GM19043 (cell line): ENCODE measurements around the gene AMD1.

Experiments used
- ATAC-seq: cut with Tn5 transposase; IDR thresholded peaks from one replicate; pipeline ENCODE4 v1.9.1; 2021; ENCODE audit warnings: low read depth; ENCODE audit not compliant: unreplicated experiment

The AMD1 gene

GRCh38 chr6:110934381-110934898 lies 59.9 kb downstream of the AMD1 start:
- ATAC-seq: no peak

DNA sequence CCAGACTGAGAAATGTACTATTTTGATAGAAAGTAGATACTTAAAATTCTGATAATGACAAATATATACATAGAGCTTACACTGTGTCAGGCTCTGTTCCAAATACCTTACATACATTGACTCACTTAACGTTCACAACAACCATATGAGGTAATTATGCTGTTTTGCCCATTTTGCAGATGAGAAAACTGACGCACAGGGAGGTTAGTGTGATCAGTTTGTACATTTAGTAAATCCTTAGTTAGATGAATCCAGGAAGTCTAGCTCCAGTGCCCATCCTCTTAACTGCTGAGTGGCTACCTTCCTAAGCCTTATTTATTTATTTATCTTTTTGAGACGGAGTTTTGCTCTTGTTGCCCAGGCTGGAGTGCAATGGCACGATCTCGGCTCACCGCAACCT lies 60.6 kb downstream of the AMD1 start:
- no peak for ATAC-seq

- no peak for ATAC-seq
Observed at GRCh38 chr6:110938171-110938570, 63.6 kb downstream of the AMD1 start.

- no peak for ATAC-seq
Observed at GRCh38 chr6:110939429-110940200, 65.0 kb downstream of the AMD1 start.

- peak; percentile 99 for ATAC-seq
Observed at GRCh38 chr6:110944681-110945151, 70.1 kb downstream of the AMD1 start.
